ENCODE results near the gene PITPNM3. TPM values are rescaled to one million over a fixed set of nuclear protein-coding genes. Genes with fewer than 3 reads are reported as not detected.

Gene PITPNM3
- total and polyA plus RNA-seq, 2 experiments from 2014 or later: 1.0 to 1.5 TPM

GRCh38 chr17:6507535-6507934 is 48.8 kb downstream of the PITPNM3 start:
- Mint-ChIP-seq H3K4me3 (no peak overlapping the region), H3K27ac (no peak overlapping the region), H3K27me3 (ENCODE audit: insufficient read depth, low read depth, poor library complexity) (peaks cover 4% of the 10 kb centered on the region), H3K9me3 (peaks cover 8% of the 10 kb centered on the region), H3K4me1 (peaks cover 9% of the 10 kb centered on the region), H3K36me3 (ENCODE audit: low read depth) (peaks cover 9% of the 10 kb centered on the region; the same call in 2 of the 3 replicates)
- no peaks in the 10 kb centered on the region for H3F3A ChIP-seq (replicated peaks; ENCODE audit: low read depth)
- H2AFZ ChIP-seq: no peak overlapping the region
- TF ChIP-seq ZNF114 (CRISPR knock-in tag; IDR thresholded peaks at IDR 0.05) (no peak), ETS1 (IDR thresholded peaks at IDR 0.05) (no peak), EZH2 (IDR thresholded peaks at IDR 0.05; ENCODE audit: low read depth, unreplicated experiment) (no peak), ZNF331 (CRISPR knock-in tag; IDR thresholded peaks at IDR 0.05; ENCODE audit: low read depth) (no peak), JUNB (IDR thresholded peaks at IDR 0.05; ENCODE audit: unreplicated experiment) (no peak), POLR2AphosphoS5 (IDR thresholded peaks at IDR 0.05; ENCODE audit: low read depth) (no peak), CREB1 (CRISPR knock-in tag; IDR thresholded peaks at IDR 0.05; ENCODE audit: low read depth) (no peak), STAT1 (IDR thresholded peaks at IDR 0.05; ENCODE audit: unreplicated experiment) (no peak), NANOG (IDR thresholded peaks at IDR 0.05; ENCODE audit: borderline replicate concordance) (no peak), EZH2phosphoT487 (IDR thresholded peaks at IDR 0.05; ENCODE audit: unreplicated experiment) (no peak)
- TF ChIP-seq, protein P1, sequence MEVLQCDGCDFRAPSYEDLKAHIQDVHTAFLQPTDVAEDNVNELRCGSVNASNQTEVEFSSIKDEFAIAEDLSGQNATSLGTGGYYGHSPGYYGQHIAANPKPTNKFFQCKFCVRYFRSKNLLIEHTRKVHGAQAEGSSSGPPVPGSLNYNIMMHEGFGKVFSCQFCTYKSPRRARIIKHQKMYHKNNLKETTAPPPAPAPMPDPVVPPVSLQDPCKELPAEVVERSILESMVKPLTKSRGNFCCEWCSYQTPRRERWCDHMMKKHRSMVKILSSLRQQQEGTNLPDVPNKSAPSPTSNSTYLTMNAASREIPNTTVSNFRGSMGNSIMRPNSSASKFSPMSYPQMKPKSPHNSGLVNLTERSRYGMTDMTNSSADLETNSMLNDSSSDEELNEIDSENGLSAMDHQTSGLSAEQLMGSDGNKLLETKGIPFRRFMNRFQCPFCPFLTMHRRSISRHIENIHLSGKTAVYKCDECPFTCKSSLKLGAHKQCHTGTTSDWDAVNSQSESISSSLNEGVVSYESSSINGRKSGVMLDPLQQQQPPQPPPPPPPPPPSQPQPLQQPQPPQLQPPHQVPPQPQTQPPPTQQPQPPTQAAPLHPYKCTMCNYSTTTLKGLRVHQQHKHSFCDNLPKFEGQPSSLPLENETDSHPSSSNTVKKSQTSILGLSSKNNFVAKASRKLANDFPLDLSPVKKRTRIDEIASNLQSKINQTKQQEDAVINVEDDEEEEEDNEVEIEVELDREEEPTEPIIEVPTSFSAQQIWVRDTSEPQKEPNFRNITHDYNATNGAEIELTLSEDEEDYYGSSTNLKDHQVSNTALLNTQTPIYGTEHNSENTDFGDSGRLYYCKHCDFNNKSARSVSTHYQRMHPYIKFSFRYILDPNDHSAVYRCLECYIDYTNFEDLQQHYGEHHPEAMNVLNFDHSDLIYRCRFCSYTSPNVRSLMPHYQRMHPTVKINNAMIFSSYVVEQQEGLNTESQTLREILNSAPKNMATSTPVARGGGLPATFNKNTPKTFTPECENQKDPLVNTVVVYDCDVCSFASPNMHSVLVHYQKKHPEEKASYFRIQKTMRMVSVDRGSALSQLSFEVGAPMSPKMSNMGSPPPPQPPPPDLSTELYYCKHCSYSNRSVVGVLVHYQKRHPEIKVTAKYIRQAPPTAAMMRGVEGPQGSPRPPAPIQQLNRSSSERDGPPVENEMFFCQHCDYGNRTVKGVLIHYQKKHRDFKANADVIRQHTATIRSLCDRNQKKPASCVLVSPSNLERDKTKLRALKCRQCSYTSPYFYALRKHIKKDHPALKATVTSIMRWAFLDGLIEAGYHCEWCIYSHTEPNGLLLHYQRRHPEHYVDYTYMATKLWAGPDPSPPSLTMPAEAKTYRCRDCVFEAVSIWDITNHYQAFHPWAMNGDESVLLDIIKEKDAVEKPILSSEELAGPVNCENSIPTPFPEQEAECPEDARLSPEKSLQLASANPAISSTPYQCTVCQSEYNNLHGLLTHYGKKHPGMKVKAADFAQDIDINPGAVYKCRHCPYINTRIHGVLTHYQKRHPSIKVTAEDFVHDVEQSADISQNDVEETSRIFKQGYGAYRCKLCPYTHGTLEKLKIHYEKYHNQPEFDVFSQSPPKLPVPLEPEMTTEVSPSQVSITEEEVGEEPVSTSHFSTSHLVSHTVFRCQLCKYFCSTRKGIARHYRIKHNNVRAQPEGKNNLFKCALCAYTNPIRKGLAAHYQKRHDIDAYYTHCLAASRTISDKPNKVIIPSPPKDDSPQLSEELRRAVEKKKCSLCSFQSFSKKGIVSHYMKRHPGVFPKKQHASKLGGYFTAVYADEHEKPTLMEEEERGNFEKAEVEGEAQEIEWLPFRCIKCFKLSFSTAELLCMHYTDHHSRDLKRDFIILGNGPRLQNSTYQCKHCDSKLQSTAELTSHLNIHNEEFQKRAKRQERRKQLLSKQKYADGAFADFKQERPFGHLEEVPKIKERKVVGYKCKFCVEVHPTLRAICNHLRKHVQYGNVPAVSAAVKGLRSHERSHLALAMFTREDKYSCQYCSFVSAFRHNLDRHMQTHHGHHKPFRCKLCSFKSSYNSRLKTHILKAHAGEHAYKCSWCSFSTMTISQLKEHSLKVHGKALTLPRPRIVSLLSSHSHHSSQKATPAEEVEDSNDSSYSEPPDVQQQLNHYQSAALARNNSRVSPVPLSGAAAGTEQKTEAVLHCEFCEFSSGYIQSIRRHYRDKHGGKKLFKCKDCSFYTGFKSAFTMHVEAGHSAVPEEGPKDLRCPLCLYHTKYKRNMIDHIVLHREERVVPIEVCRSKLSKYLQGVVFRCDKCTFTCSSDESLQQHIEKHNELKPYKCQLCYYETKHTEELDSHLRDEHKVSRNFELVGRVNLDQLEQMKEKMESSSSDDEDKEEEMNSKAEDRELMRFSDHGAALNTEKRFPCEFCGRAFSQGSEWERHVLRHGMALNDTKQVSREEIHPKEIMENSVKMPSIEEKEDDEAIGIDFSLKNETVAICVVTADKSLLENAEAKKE (CRISPR knock-in tag; IDR thresholded peaks at IDR 0.05): no peak
- TF ChIP-seq, protein P2, sequence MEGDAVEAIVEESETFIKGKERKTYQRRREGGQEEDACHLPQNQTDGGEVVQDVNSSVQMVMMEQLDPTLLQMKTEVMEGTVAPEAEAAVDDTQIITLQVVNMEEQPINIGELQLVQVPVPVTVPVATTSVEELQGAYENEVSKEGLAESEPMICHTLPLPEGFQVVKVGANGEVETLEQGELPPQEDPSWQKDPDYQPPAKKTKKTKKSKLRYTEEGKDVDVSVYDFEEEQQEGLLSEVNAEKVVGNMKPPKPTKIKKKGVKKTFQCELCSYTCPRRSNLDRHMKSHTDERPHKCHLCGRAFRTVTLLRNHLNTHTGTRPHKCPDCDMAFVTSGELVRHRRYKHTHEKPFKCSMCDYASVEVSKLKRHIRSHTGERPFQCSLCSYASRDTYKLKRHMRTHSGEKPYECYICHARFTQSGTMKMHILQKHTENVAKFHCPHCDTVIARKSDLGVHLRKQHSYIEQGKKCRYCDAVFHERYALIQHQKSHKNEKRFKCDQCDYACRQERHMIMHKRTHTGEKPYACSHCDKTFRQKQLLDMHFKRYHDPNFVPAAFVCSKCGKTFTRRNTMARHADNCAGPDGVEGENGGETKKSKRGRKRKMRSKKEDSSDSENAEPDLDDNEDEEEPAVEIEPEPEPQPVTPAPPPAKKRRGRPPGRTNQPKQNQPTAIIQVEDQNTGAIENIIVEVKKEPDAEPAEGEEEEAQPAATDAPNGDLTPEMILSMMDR (conservative IDR thresholded peaks at IDR 0.05; ENCODE audit: low read depth in 2 of 2): no peak
- TF ChIP-seq, protein P3, sequence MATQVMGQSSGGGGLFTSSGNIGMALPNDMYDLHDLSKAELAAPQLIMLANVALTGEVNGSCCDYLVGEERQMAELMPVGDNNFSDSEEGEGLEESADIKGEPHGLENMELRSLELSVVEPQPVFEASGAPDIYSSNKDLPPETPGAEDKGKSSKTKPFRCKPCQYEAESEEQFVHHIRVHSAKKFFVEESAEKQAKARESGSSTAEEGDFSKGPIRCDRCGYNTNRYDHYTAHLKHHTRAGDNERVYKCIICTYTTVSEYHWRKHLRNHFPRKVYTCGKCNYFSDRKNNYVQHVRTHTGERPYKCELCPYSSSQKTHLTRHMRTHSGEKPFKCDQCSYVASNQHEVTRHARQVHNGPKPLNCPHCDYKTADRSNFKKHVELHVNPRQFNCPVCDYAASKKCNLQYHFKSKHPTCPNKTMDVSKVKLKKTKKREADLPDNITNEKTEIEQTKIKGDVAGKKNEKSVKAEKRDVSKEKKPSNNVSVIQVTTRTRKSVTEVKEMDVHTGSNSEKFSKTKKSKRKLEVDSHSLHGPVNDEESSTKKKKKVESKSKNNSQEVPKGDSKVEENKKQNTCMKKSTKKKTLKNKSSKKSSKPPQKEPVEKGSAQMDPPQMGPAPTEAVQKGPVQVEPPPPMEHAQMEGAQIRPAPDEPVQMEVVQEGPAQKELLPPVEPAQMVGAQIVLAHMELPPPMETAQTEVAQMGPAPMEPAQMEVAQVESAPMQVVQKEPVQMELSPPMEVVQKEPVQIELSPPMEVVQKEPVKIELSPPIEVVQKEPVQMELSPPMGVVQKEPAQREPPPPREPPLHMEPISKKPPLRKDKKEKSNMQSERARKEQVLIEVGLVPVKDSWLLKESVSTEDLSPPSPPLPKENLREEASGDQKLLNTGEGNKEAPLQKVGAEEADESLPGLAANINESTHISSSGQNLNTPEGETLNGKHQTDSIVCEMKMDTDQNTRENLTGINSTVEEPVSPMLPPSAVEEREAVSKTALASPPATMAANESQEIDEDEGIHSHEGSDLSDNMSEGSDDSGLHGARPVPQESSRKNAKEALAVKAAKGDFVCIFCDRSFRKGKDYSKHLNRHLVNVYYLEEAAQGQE (IDR thresholded peaks at IDR 0.05; ENCODE audit: unreplicated experiment): no peak
- H4K20me1 ChIP-seq (replicated peaks; ENCODE audit: insufficient read depth): no peaks in the 10 kb centered on the region
- H3K4me3 ChIP-seq: no peak overlapping the region
- no peak overlapping the region for H3K27ac ChIP-seq (ENCODE audit: low read depth)
- no peak for DNase-seq (ENCODE audit: low spot score)
- H3K79me2 ChIP-seq (replicated peaks; ENCODE audit: insufficient read depth): no peaks in the 10 kb centered on the region
- 0 out of 2 replicates have a peak, but pooled peaks cover 3% of the 10 kb centered on the region for H3K9me2 ChIP-seq (ENCODE audit: insufficient read depth)
- 0 out of 2 replicates have a peak, but pooled peaks cover 3% of the 10 kb centered on the region for H3K4me1 ChIP-seq (ENCODE audit: insufficient read depth)
- ATAC-seq: no peak
- H3K36me3 ChIP-seq (ENCODE audit: insufficient read depth): no peaks in the 10 kb centered on the region
- H3K27me3 ChIP-seq (ENCODE audit: insufficient read depth): no peaks in the 10 kb centered on the region
- no peak overlapping the region for H3K4me2 ChIP-seq
